HepG2 (cell line): ENCODE results near the gene FAM50A. TPM values are rescaled to one million over a fixed set of nuclear protein-coding genes. Genes with fewer than 3 reads are reported as not detected.

ENCODE experiments used
- ARID4A ChIP-seq: sonication (generic); formaldehyde crosslinking; IDR thresholded peaks from 2 replicates; pipeline ENCODE4 v1.5.0; 2020; ENCODE audit warnings: mild to moderate bottlenecking, missing genetic modification reagents, borderline replicate concordance
- ATAD3A ChIP-seq: sonication (generic); formaldehyde crosslinking; IDR thresholded peaks from 2 replicates; pipeline ENCODE4 v1.4.0; 2020; ENCODE audit warnings: missing genetic modification reagents
- BORCS8-MEF2B ChIP-seq: sonication (generic); formaldehyde crosslinking; IDR thresholded peaks from 2 replicates; pipeline ENCODE4 v1.8.0; 2022; ENCODE audit warnings: mild to moderate bottlenecking, missing genetic modification reagents
- CEBPZ ChIP-seq: IDR thresholded peaks from 2 replicates; pipeline ENCODE4 v1.6.1; 2012; ENCODE audit warnings: low read length, improper control_type of control experiment
- HNRNPLL ChIP-seq: fragments of 200-400 bp; formaldehyde crosslinking; IDR thresholded peaks from 2 replicates; pipeline ENCODE4 v1.6.1; 2017; ENCODE audit warnings: mild to moderate bottlenecking, low read depth, low read length; ENCODE audit not compliant: poor library complexity, severe bottlenecking
- HOMEZ ChIP-seq: IDR thresholded peaks from 2 replicates; pipeline ENCODE4 v1.6.1; 2016; ENCODE audit warnings: low read depth
- HOXD1 ChIP-seq: sonication (generic); formaldehyde crosslinking; IDR thresholded peaks from 2 replicates; pipeline ENCODE4 v1.5.0; 2020; ENCODE audit warnings: missing genetic modification reagents
- KLF12 ChIP-seq: sonication (generic); formaldehyde crosslinking; IDR thresholded peaks from 2 replicates; pipeline ENCODE4 v1.4.0; 2020; ENCODE audit warnings: missing genetic modification reagents, borderline replicate concordance
- MZF1 ChIP-seq: sonication (generic); formaldehyde crosslinking; IDR thresholded peaks from 2 replicates; pipeline ENCODE4 v1.8.1; 2023; ENCODE audit warnings: mild to moderate bottlenecking, missing genetic modification reagents, borderline replicate concordance
- SETDB1 ChIP-seq: sonication (generic); formaldehyde crosslinking; IDR thresholded peaks from 2 replicates; pipeline ENCODE4 v1.5.1; 2020; ENCODE audit warnings: missing genetic modification reagents, mild to moderate bottlenecking, borderline replicate concordance
- SMAD1 ChIP-seq: sonication (generic); formaldehyde crosslinking; IDR thresholded peaks from 2 replicates; pipeline ENCODE4 v1.4.0; 2020; ENCODE audit warnings: missing genetic modification reagents, low read depth, mild to moderate bottlenecking, borderline replicate concordance
- TIGD3 ChIP-seq: sonication (generic); formaldehyde crosslinking; IDR thresholded peaks from 2 replicates; pipeline ENCODE4 v1.5.1; 2020; ENCODE audit warnings: mild to moderate bottlenecking, missing genetic modification reagents, borderline replicate concordance
- ZFP91 ChIP-seq: sonication (generic); formaldehyde crosslinking; IDR thresholded peaks from 2 replicates; pipeline ENCODE4 v1.9.0; 2022; ENCODE audit warnings: missing genetic modification reagents, mild to moderate bottlenecking, borderline replicate concordance
- ZNF143 ChIP-seq: sonication (generic); formaldehyde crosslinking; IDR thresholded peaks from 2 replicates; pipeline ENCODE4 v1.4.0; 2020; ENCODE audit warnings: missing genetic modification reagents
- ZNF225 ChIP-seq: sonication (generic); formaldehyde crosslinking; IDR thresholded peaks from 2 replicates; pipeline ENCODE4 v1.4.0; 2020; ENCODE audit warnings: mild to moderate bottlenecking, missing genetic modification reagents
- ZNF777 ChIP-seq: sonication (generic); formaldehyde crosslinking; IDR thresholded peaks from 2 replicates; pipeline ENCODE4 v1.4.0; 2020; ENCODE audit warnings: missing genetic modification reagents
- polyA plus RNA-seq, 8 experiments: library from polyadenylated mRNA; depleted of rRNA in 3 of 8; stranded (reverse) in 7 of 8; unstranded in 1 of 8; fragments of >200 nt; fragmentation: Illumina TruSeq in 4 of 8; extraction: Trizol in 4 of 8; gene quantifications; 2 replicates each; pipeline versions ENCODE4 v1.2.1 to v1.2.3, GENCODE V29; 2011 to 2016; ENCODE audit warnings: low read depth in 4 of 8, missing spikeins in 1 of 8, mixed read lengths in 1 of 8; ENCODE audit not compliant: insufficient read depth in 1 of 8
- total RNA-seq, 5 experiments: library from RNA; depleted of rRNA; stranded (reverse); fragments of >200 nt; fragmentation: Illumina TruSeq; extraction: Trizol; gene quantifications; 2 replicates each; pipeline ENCODE4 v1.2.3, GENCODE V29; 2016; ENCODE audit warnings: low read depth in 1 of 5

FAM50A gene
- total and polyA plus RNA-seq, 2 of the 13 experiments (the other 11 are each of a cell fraction or from before 2014, with no cell fraction given) = 30.7 to 40.7 TPM

- peak; percentile 13; the same call in 1 of the 2 replicates for TF ChIP-seq ARID4A (CRISPR knock-in tag)
- TF ChIP-seq BORCS8-MEF2B (CRISPR knock-in tag) = no peak
- no peak for TF ChIP-seq HOXD1 (CRISPR knock-in tag)
- TF ChIP-seq ZNF225 (CRISPR knock-in tag) = no peak
- no peak for TF ChIP-seq TIGD3 (CRISPR knock-in tag)
- TF ChIP-seq SETDB1 (CRISPR knock-in tag) = no peak
- no peak for TF ChIP-seq ZFP91 (CRISPR knock-in tag)
- TF ChIP-seq ATAD3A (CRISPR knock-in tag) = no peak
- TF ChIP-seq HOMEZ (CRISPR knock-in tag) = no peak
- no peak for TF ChIP-seq MZF1 (CRISPR knock-in tag)
- TF ChIP-seq HNRNPLL = no peak
- no peak for TF ChIP-seq CEBPZ
- no peak for TF ChIP-seq KLF12
- no peak for TF ChIP-seq ZNF777 (CRISPR knock-in tag)
- TF ChIP-seq ZNF143 (CRISPR knock-in tag) = no peak
- TF ChIP-seq SMAD1 (CRISPR knock-in tag) = no peak
Measured at GRCh38 chrX:154443992-154444754, at the start of gene FAM50A (continued).
